GM12878 (cell line): ENCODE results near the gene JHY. TPM values are rescaled to one million over a fixed set of nuclear protein-coding genes. Genes with fewer than 3 reads are reported as not detected.

Experiments
- ATAC-seq: fragments of 200-7000 bp; cut with Tn5 transposase; 3 replicates; pipeline ENCODE4 v1.9.1; 2020; ENCODE audit warnings: mild to moderate bottlenecking, moderate library complexity
- BruUV-seq: library from RNA; stranded (reverse); fragments of 400-500 nt; replicated peaks from 2 replicates; lab custom pipeline; 2021; lab: Mats Ljungman, UMichigan
- CTCF ChIA-PET: fragments of 300-600 bp; sonication (Branson Sonifier 250); formaldehyde crosslinking; extraction: SDS; loops from one replicate; lab custom pipeline; 2021; ENCODE audit warnings: inconsistent platforms; lab: Yijun Ruan, JAX
- POLR2A ChIA-PET: fragments of 350-600 bp; formaldehyde crosslinking; extraction: SDS; loops from one replicate; lab custom pipeline; 2021; ENCODE audit warnings: inconsistent platforms; lab: Charles Lee
- RAD21 ChIA-PET: fragments of 300-600 bp; sonication (Branson Sonifier 250); formaldehyde crosslinking; loops from one replicate; lab custom pipeline; 2023; ENCODE audit warnings: antibody characterized with exemption; ENCODE audit not compliant: unreplicated experiment; lab: Charles Lee
- SMC1A ChIA-PET: fragments of 300-600 bp; sonication (Branson Sonifier 250); formaldehyde crosslinking; loops from one replicate; lab custom pipeline; 2023; ENCODE audit not compliant: unreplicated experiment, uncharacterized antibody; lab: Charles Lee
- DNase-seq: peaks from one replicate; pipeline ENCODE4 v3.0.0-alpha.2; 2011; ENCODE audit warnings: low read depth, low spot score
- FAIRE-seq: peaks from 3 replicates; lab custom pipeline; 2011; peaks lifted over from hg19 to GRCh38; lab: Jason Lieb, UNC
- H2AFZ ChIP-seq: 2 replicates; pipeline ENCODE4 v1.6.0; 2011; ENCODE audit warnings: low read depth, low read length, control low read depth; ENCODE audit not compliant: control insufficient read depth
- H3K27ac ChIP-seq: 2 replicates; pipeline ENCODE4 v1.5.1; 2011; ENCODE audit warnings: control low read depth; ENCODE audit not compliant: control insufficient read depth, insufficient read depth
- H3K27me3 ChIP-seq, 2 experiments: replicated peaks in 1 of 2; 2 replicates each; pipeline versions ENCODE4 v1.6.0 to v1.6.1; 2011; ENCODE audit warnings: low read length in 1 of 2; ENCODE audit not compliant: control insufficient read depth in 2 of 2, insufficient read depth in 2 of 2
- H3K36me3 ChIP-seq, 2 experiments: 2 replicates each; pipeline ENCODE4 v1.5.1; 2011; ENCODE audit warnings: low read length in 1 of 2; ENCODE audit not compliant: control insufficient read depth in 2 of 2, insufficient read depth in 2 of 2
- H3K4me1 ChIP-seq: 2 replicates; pipeline ENCODE4 v1.6.1; 2011; ENCODE audit warnings: mild to moderate bottlenecking, low read length, moderate library complexity, mixed read lengths; ENCODE audit not compliant: control insufficient read depth, insufficient read depth
- H3K4me2 ChIP-seq: 2 replicates; pipeline ENCODE4 v1.6.0; 2011; ENCODE audit warnings: control low read depth; ENCODE audit not compliant: control insufficient read depth, insufficient read depth
- H3K4me3 ChIP-seq: fragments of 200-600 bp; sonication (generic); 2 replicates; pipeline ENCODE4 v1.5.1; 2016
- H3K79me2 ChIP-seq: 2 replicates; pipeline ENCODE4 v1.6.0; 2011; ENCODE audit warnings: low read length; ENCODE audit not compliant: control insufficient read depth, insufficient read depth
- H3K9ac ChIP-seq: 2 replicates; pipeline ENCODE4 v1.8.0; 2011; ENCODE audit warnings: low read length, control low read depth, mixed read lengths; ENCODE audit not compliant: control insufficient read depth, insufficient read depth
- H3K9me3 ChIP-seq: replicated peaks from 3 replicates; pipeline ENCODE4 v1.5.1; 2011; ENCODE audit warnings: mild to moderate bottlenecking, low read length; ENCODE audit not compliant: control insufficient read depth, insufficient read depth
- H4K20me1 ChIP-seq: 2 replicates; pipeline ENCODE4 v1.6.0; 2011; ENCODE audit not compliant: control insufficient read depth, insufficient read depth
- CEBPZ ChIP-seq: fragments of 150-350 bp; IDR thresholded peaks from 2 replicates; pipeline ENCODE4 v1.6.1; 2016; ENCODE audit warnings: low read depth, low read length
- CHD1 ChIP-seq: IDR thresholded peaks from 2 replicates; pipeline ENCODE4 v1.6.1; 2012; ENCODE audit warnings: low read depth, low read length, improper control_type of control experiment
- ETV6 ChIP-seq, 2 experiments: fragments of 450-650 bp in 1 of 2; IDR thresholded peaks in 1 of 2; conservative IDR thresholded peaks in 1 of 2; 2 replicates each; pipeline ENCODE4 v1.6.1; 2014; ENCODE audit warnings: antibody characterized with exemption in 1 of 2, borderline replicate concordance in 1 of 2, low read depth in 1 of 2, mild to moderate bottlenecking in 1 of 2, moderate library complexity in 1 of 2
- HDAC6 ChIP-seq: fragments of 200-600 bp; sonication (generic); IDR thresholded peaks from one replicate; pipeline ENCODE4 v1.8.0; 2017; ENCODE audit warnings: antibody characterized with exemption; ENCODE audit not compliant: unreplicated experiment
- IKZF1 ChIP-seq: fragments of 450-650 bp; conservative IDR thresholded peaks from 2 replicates; pipeline ENCODE4 v1.6.1; 2017; ENCODE audit warnings: antibody characterized with exemption, mild to moderate bottlenecking
- IKZF2 ChIP-seq, 2 experiments: fragments of 450-650 bp; IDR thresholded peaks; 2 replicates each; pipeline ENCODE4 v1.6.1; 2017; ENCODE audit warnings: mild to moderate bottlenecking in 2 of 2, moderate library complexity in 2 of 2
- IRF3 ChIP-seq: fragments of 450-650 bp; IDR thresholded peaks from 2 replicates; pipeline ENCODE4 v1.6.1; 2014; ENCODE audit warnings: mild to moderate bottlenecking
- JUND ChIP-seq: IDR thresholded peaks from 2 replicates; pipeline ENCODE4 v1.6.1; 2012; ENCODE audit warnings: low read depth, mild to moderate bottlenecking, low read length, improper control_type of control experiment, moderate library complexity
- KDM1A ChIP-seq: fragments of 200-600 bp; sonication (generic); IDR thresholded peaks from 2 replicates; pipeline ENCODE4 v1.6.1; 2016; ENCODE audit warnings: borderline replicate concordance
- MYB ChIP-seq: fragments of 150-350 bp; IDR thresholded peaks from 2 replicates; pipeline ENCODE4 v1.6.1; 2014; ENCODE audit warnings: mild to moderate bottlenecking, low read depth, low read length, borderline replicate concordance
- NBN ChIP-seq: fragments of 450-650 bp; IDR thresholded peaks from 2 replicates; pipeline ENCODE4 v1.6.1; 2016
- RB1 ChIP-seq: fragments of 450-650 bp; formaldehyde crosslinking; IDR thresholded peaks from 2 replicates; pipeline ENCODE4 v1.6.1; 2017; ENCODE audit warnings: mild to moderate bottlenecking, borderline replicate concordance
- RELB ChIP-seq: fragments of 450-650 bp; IDR thresholded peaks from 2 replicates; pipeline ENCODE4 v1.6.1; 2017; ENCODE audit warnings: low read depth, mild to moderate bottlenecking, moderate library complexity
- SMAD1 ChIP-seq: fragments of 450-650 bp; IDR thresholded peaks from 2 replicates; pipeline ENCODE4 v1.6.1; 2018; ENCODE audit warnings: mild to moderate bottlenecking, low read depth; ENCODE audit not compliant: partially characterized antibody
- SREBF2 ChIP-seq: IDR thresholded peaks from 2 replicates; pipeline ENCODE4 v1.6.1; 2012; ENCODE audit warnings: mild to moderate bottlenecking, low read length
- STAT1 ChIP-seq: fragments of 450-650 bp; conservative IDR thresholded peaks from 2 replicates; pipeline ENCODE4 v1.6.1; 2014; ENCODE audit warnings: antibody characterized with exemption, mild to moderate bottlenecking
- TCF3 ChIP-seq: IDR thresholded peaks from 2 replicates; pipeline ENCODE4 v1.6.1; 2012; ENCODE audit warnings: low read depth, mild to moderate bottlenecking, low read length, borderline replicate concordance; ENCODE audit not compliant: insufficient read depth
- WGBS: methylation state at CpG from one replicate; pipeline ENCODE4 v1.1.6; 2016; ENCODE audit warnings: low lambda C conversion rate; ENCODE audit not compliant: insufficient replicate concordance, insufficient coverage; ENCODE audit errors: missing lambda C conversion rate; 5-methylcytosine and 5-hydroxymethylcytosine counted together
- in situ Hi-C: fragments of 300-500 bp; cut with MboI; formaldehyde crosslinking; loops from 9 replicates; pipeline ENCODE4 v1.14.3; 2018; ENCODE audit warnings: mixed read lengths
- intact Hi-C: fragments of 100-400 bp; cut with micrococcal nuclease; formaldehyde crosslinking; loops from one replicate; pipeline ENCODE4 v1.14.2; 2022; ENCODE audit not compliant: unreplicated experiment
- polyA plus RNA-seq, 11 experiments: library from polyadenylated mRNA; depleted of rRNA in 4 of 11; unstranded in 6 of 11; stranded (reverse) in 5 of 11; fragments of >200 nt; fragmentation: Nextera tagmentation in 4 of 11; fragmentation: Illumina TruSeq in 1 of 11; extraction: Ambion mirVana in 4 of 11; extraction: Trizol in 1 of 11; gene quantifications; 1 replicate in 1 of 11; 2 replicates in 10 of 11; pipeline versions ENCODE4 v1.2.1 to v1.2.3, GENCODE V29; 2011 to 2016; ENCODE audit warnings: inconsistent platforms in 2 of 11, missing spikeins in 2 of 11, low read depth in 1 of 11
- total RNA-seq, 4 experiments: library from RNA; depleted of rRNA in 3 of 4; stranded (reverse); fragments of >200 nt in 3 of 4; fragmentation: Illumina TruSeq in 1 of 4; extraction: Trizol in 1 of 4; gene quantifications; 2 replicates each; pipeline versions ENCODE4 v1.2.1 to v1.2.3, GENCODE V29; 2013 to 2021

JHY gene
- total and polyA plus RNA-seq, 10 of the 15 experiments (the other 5 are each of a cell fraction or from before 2014, with no cell fraction given), result 0.90 to 7.1 (median 5.5) TPM

GRCh38 chr11:122979103-122979814 is 96.7 kb downstream of the JHY start:
- Histone ChIP-seq H3K36me3 (no peaks in the 10 kb centered on the region), H2AFZ (no peak overlapping the region), H3K9ac (no peak overlapping the region), H3K79me2 (no peaks in the 10 kb centered on the region), H3K4me2 (no peak overlapping the region), H3K27ac (no peak overlapping the region), H4K20me1 (no peaks in the 10 kb centered on the region; the same call in 1 of the 2 replicates), H3K4me3 (no peak overlapping the region), H3K4me1 (no peaks in the 10 kb centered on the region), H3K27me3 (peaks cover 16 to 50% of the 10 kb centered on the region in 2 experiments), H3K9me3 (no peaks in the 10 kb centered on the region; the same call in 1 of the 3 replicates)
- ChIA-PET RAD21 (no interaction called here), SMC1A (no interaction called here), POLR2A (no interaction called here), CTCF (no interaction called here)
- BruUV-seq, result no TSS peak
- no peak for ATAC-seq
- TF ChIP-seq RELB (no peak), JUND (no peak), NBN (no peak), CEBPZ (no peak), MYB (no peak), SMAD1 (no peak), RB1 (no peak), IRF3 (no peak), ETV6 (conservative IDR thresholded peaks at IDR 0.05 in 1 of 2, IDR thresholded peaks at IDR 0.05 in 1 of 2; ENCODE audit: borderline replicate concordance in 1 of 2, low read depth in 1 of 2) (no peak), CHD1 (no peak), IKZF2 (IDR thresholded peaks at IDR 0.05) (no peak), HDAC6 (no peak), KDM1A (no peak), SREBF2 (no peak), IKZF1 (no peak), TCF3 (no peak), STAT1 (no peak)
- intact Hi-C loops (no loop called here), in situ Hi-C loops (no loop called here)
- DNase-seq, result no peak
- FAIRE-seq, result no peak
- 29% methylated on average over 33 of the region's 44 CpGs for WGBS
